Stimulated activated CD4-positive, alpha-beta T cell treated with anti-CD3 and anti-CD28 coated beads, Interleukin-2, amount 100 ng/mL, for 48 hours (primary cell): Measurements from ENCODE around the gene TBC1D13.
"Not testable (repeated sequence)": the region's sequence is repeated elsewhere in the genome, so short reads cannot be mapped to it uniquely, and the experiment has no call there.

Experiments
- DNase-seq, 2 donors: peaks; one replicate each; pipeline ENCODE4 v3.0.0-alpha.2; 2020

Gene TBC1D13

GRCh38 chr9:128787659-128788058 lies 606 bp downstream of the TBC1D13 start:
- DNase-seq = no peak

GRCh38 chr9:128788445-128788844 lies 1.4 kb downstream of the TBC1D13 start:
- DNase-seq = no peak

GRCh38 chr9:128790536-128790935 lies 3.5 kb downstream of the TBC1D13 start:
- DNase-seq = no peak

GRCh38 chr9:128792134-128792533 lies 5.1 kb downstream of the TBC1D13 start:
- no peak for DNase-seq

GRCh38 chr9:128792978-128793686 lies 6.1 kb downstream of the TBC1D13 start:
- DNase-seq = no peak

GRCh38 chr9:128794961-128795360 lies 7.9 kb downstream of the TBC1D13 start:
- not testable (repeated sequence) for DNase-seq

GRCh38 chr9:128798896-128799295 lies 11.8 kb downstream of the TBC1D13 start:
- no peak for DNase-seq

- DNase-seq = no peak
Measured at GRCh38 chr9:128800061-128800460, 13.0 kb downstream of the TBC1D13 start.

GRCh38 chr9:128802482-128802881 lies 15.4 kb downstream of the TBC1D13 start:
- DNase-seq = no peak

GRCh38 chr9:128805661-128806060 lies 18.6 kb downstream of the TBC1D13 start:
- DNase-seq = no peak

- no peak for DNase-seq
Measured at GRCh38 chr9:128807827-128808226, 20.8 kb downstream of the TBC1D13 start.

GRCh38 chr9:128808543-128808942 lies 21.5 kb downstream of the TBC1D13 start:
- DNase-seq = no peak

GRCh38 chr9:128809036-128809599 lies 22.1 kb downstream of the TBC1D13 start:
- no peak for DNase-seq

- DNase-seq = no peak
Measured at GRCh38 chr9:128809831-128810230, 22.8 kb downstream of the TBC1D13 start.

- no peak for DNase-seq
Measured at GRCh38 chr9:128810873-128811272, 23.8 kb downstream of the TBC1D13 start.

- peak; percentile 99 for DNase-seq
Measured at GRCh38 chr9:128818099-128818838, 31.2 kb downstream of the TBC1D13 start, which contains the start of gene ENDOG. Gene ENDOG (plus strand): TSS chr9:128818500. CDS start chr9:128818685, 185 bp downstream.

GRCh38 chr9:128818839-128819715 lies 32.0 kb downstream of the TBC1D13 start:
- peak; percentile 28 to 44 for DNase-seq

- no peak for DNase-seq
Measured at GRCh38 chr9:128819716-128820664, 32.9 kb downstream of the TBC1D13 start.

GRCh38 chr9:128820665-128821583 lies 33.9 kb downstream of the TBC1D13 start:
- no peak for DNase-seq

- DNase-seq = no peak
Measured at GRCh38 chr9:128821584-128822406, 34.7 kb downstream of the TBC1D13 start.
